Sigmoid colon (tissue), 4 donors: ENCODE data around the gene E2F8.

Experiments used
- EP300 ChIP-seq, 4 donors: sonication (generic); formaldehyde crosslinking; IDR thresholded peaks; one replicate each; pipeline ENCODE4 v1.6.1; 2017; ENCODE audit warnings: antibody characterized with exemption in 4 of 4
- POLR2A ChIP-seq, 2 donors: fragments of 450-650 bp; IDR thresholded peaks; one replicate each; pipeline ENCODE4 v1.6.1; 2016; ENCODE audit warnings: antibody characterized with exemption in 2 of 2, mild to moderate bottlenecking in 2 of 2, moderate library complexity in 2 of 2
- POLR2AphosphoS5 ChIP-seq, 4 donors: sonication (generic); formaldehyde crosslinking; IDR thresholded peaks; one replicate each; pipeline ENCODE4 v1.6.1; 2017; ENCODE audit warnings: antibody characterized with exemption in 4 of 4
- TF ChIP-seq, protein P1 (sequence below), 4 experiments: fragments of 450-650 bp in 3 of 4; fragments of 200-600 bp in 1 of 4; IDR thresholded peaks; one replicate each; pipeline ENCODE4 v1.5.1; 2016 to 2019; ENCODE audit warnings: antibody characterized with exemption in 4 of 4, mild to moderate bottlenecking in 3 of 4, moderate library complexity in 2 of 4

DNA sequence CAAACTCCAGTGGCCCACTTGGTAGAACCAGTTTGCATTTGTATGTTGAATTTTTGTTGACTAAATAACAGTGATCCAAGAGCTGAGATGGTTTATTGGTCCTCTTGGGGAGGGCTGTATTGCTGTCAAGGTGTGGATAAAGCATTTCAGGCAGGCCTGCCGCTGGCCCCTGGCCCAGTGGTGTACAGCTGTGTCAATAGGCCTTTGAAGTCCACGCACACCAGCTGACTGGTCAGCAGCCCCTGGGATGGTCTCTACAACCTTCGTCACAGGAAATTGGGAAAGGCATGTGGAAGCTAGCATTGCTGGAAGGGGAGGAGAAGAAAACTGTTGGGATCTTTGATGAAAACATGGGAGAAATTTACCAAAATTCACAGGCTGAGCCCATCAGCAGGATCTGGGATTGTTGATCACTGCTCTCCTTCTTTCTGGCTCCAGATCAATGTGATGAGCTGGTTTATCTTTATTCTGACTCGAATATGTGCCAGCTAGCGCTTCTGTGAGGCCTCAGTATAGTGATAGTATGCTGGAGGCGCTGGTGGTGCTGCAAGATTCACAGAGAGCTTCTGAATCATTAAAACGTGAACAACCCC, 12.5 kb upstream of the E2F8 start:
- TF ChIP-seq, protein P1, sequence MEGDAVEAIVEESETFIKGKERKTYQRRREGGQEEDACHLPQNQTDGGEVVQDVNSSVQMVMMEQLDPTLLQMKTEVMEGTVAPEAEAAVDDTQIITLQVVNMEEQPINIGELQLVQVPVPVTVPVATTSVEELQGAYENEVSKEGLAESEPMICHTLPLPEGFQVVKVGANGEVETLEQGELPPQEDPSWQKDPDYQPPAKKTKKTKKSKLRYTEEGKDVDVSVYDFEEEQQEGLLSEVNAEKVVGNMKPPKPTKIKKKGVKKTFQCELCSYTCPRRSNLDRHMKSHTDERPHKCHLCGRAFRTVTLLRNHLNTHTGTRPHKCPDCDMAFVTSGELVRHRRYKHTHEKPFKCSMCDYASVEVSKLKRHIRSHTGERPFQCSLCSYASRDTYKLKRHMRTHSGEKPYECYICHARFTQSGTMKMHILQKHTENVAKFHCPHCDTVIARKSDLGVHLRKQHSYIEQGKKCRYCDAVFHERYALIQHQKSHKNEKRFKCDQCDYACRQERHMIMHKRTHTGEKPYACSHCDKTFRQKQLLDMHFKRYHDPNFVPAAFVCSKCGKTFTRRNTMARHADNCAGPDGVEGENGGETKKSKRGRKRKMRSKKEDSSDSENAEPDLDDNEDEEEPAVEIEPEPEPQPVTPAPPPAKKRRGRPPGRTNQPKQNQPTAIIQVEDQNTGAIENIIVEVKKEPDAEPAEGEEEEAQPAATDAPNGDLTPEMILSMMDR (IDR thresholded peaks at IDR 0.05): no peak
- TF ChIP-seq EP300 (IDR thresholded peaks at IDR 0.05) (no peak), POLR2A (IDR thresholded peaks at IDR 0.05) (no peak), POLR2AphosphoS5 (IDR thresholded peaks at IDR 0.05) (no peak)
